ENCODE data around the gene ITPR3. TPM values are rescaled to one million over a fixed set of nuclear protein-coding genes. Genes with fewer than 3 reads are reported as not detected.

Gene ITPR3
- total RNA-seq, 1 experiment from 2014 or later, result 103 TPM

- no TSS peak for BruUV-seq (replicated peaks)
- RAD21 ChIA-PET (ENCODE audit: low non-redundant PET in 1 of 2, low total read pairs in 2 of 2, uncharacterized antibody in 2 of 2, unreplicated experiment in 2 of 2), result no interaction called here
- no peak overlapping the region for H3K9ac ChIP-seq (ENCODE audit: low read length)
- H3K9me2 ChIP-seq (ENCODE audit: insufficient read depth), result no peaks in the 10 kb centered on the region
- peaks cover 30% of the 10 kb centered on the region for H3K27me3 ChIP-seq (ENCODE audit: insufficient read depth, low read length)
- H3K27ac ChIP-seq (ENCODE audit: low read depth, low read length), result no peak overlapping the region
- POLR2A ChIA-PET, result no interaction called here
- H3K4me2 ChIP-seq (ENCODE audit: low read length), result no peak overlapping the region
- H3K4me3 ChIP-seq (replicated peaks in 1 of 2; ENCODE audit: low read depth in 1 of 2, low read length in 2 of 2), result no peak overlapping the region
- intact Hi-C loops (cut with micrococcal nuclease), result no loop called here
- DNase-seq (ENCODE audit: low read depth, low spot score), result no peak
- no peaks in the 10 kb centered on the region for H3K9me3 ChIP-seq (ENCODE audit: control insufficient read depth in 1 of 2, insufficient read depth in 1 of 2, low read depth in 1 of 2, low read length in 2 of 2)
- TF ChIP-seq ATF3 (IDR thresholded peaks at IDR 0.05) (no peak), REST (IDR thresholded peaks at IDR 0.05; ENCODE audit: low read depth) (no peak), ZNF274 (IDR thresholded peaks at IDR 0.05; ENCODE audit: low read depth, low read length) (no peak), POLR2AphosphoS5 (IDR thresholded peaks at IDR 0.05; ENCODE audit: low read depth, low read length) (no peak), CTCF (IDR thresholded peaks at IDR 0.05 in 2 of 3, conservative IDR thresholded peaks at IDR 0.05 in 1 of 3; ENCODE audit: borderline replicate concordance in 1 of 3, insufficient read depth in 1 of 3, low read depth in 2 of 3, low read length in 2 of 3) (no peak)
- no peaks in the 10 kb centered on the region for H3K36me3 ChIP-seq (ENCODE audit: control insufficient read depth in 1 of 2, insufficient read depth in 2 of 2, low read length in 2 of 2)
- H4K20me1 ChIP-seq (ENCODE audit: insufficient read depth), result no peaks in the 10 kb centered on the region
- CTCF ChIA-PET, result no interaction called here
- no peak for ATAC-seq
- H3K79me2 ChIP-seq (ENCODE audit: insufficient read depth, low read length), result no peaks in the 10 kb centered on the region
- no peak overlapping the region for H2AFZ ChIP-seq (ENCODE audit: low read depth, low read length, poor library complexity, severe bottlenecking)
- H3K4me1 ChIP-seq (ENCODE audit: control insufficient read depth in 1 of 2, insufficient read depth in 2 of 2, low read length in 2 of 2), result no peaks in the 10 kb centered on the region
These were observed 104.1 kb downstream of the ITPR3 start for GRCh38 chr6:33725222-33725621.
